PFSK-1 (cell line): ENCODE measurements around the gene CCDC8.

ENCODE experiments used
- POLR2AphosphoS5 ChIP-seq: IDR thresholded peaks from 2 replicates; pipeline ENCODE4 v1.6.1; 2012; ENCODE audit warnings: low read depth, mild to moderate bottlenecking, control low read depth, low read length, moderate library complexity
- REST ChIP-seq, 2 experiments: IDR thresholded peaks; 2 replicates each; pipeline versions ENCODE4 v1.6.1 to v1.8.0; 2011 to 2012; ENCODE audit warnings: low read depth in 2 of 2, low read length in 2 of 2, control low read depth in 1 of 2, inconsistent platforms in 1 of 2, mild to moderate bottlenecking in 1 of 2, moderate library complexity in 1 of 2; ENCODE audit not compliant: insufficient read depth in 1 of 2

- no peak for TF ChIP-seq REST (IDR thresholded peaks at IDR 0.05; ENCODE audit: insufficient read depth in 1 of 2, low read depth in 2 of 2, low read length in 2 of 2)
- TF ChIP-seq POLR2AphosphoS5: no peak
Measured at GRCh38 chr19:46460055-46460454, 46.7 kb upstream of the CCDC8 start.
